Caki2 (cell line): ENCODE measurements around the gene ELL3. TPM values are rescaled to one million over a fixed set of nuclear protein-coding genes. Genes with fewer than 3 reads are reported as not detected.

Experiments used
- DNase-seq: peaks from one replicate; pipeline ENCODE4 v3.0.0-alpha.2; 2015; ENCODE audit warnings: low read depth
- in situ Hi-C: cut with HindIII; loops from 2 replicates; pipeline ENCODE4 v1.10.0; 2016; ENCODE audit warnings: low sequenced_read_pairs, low pct_unique_long_range_greater_than_20kb, mixed read lengths
- total RNA-seq: library from RNA; depleted of rRNA; stranded (reverse); fragments of >200 nt; shearing (Covaris generic); gene quantifications from 2 replicates; pipeline ENCODE4 v1.2.3, GENCODE V29; 2014; ENCODE audit warnings: low replicate concordance

Gene ELL3
- total RNA-seq, 1 experiment from 2014 or later = 8.1 TPM

GRCh38 chr15:43793647-43794046 is 16.9 kb upstream of the ELL3 start:
- in situ Hi-C loops = no loop called here
- DNase-seq = no peak

GRCh38 chr15:43792761-43793476 is 16.2 kb upstream of the ELL3 start:
- no peak for DNase-seq
- in situ Hi-C loops = no loop called here

GRCh38 chr15:43791993-43792760 is 15.4 kb upstream of the ELL3 start, which contains the start of gene SERF2:
Gene SERF2, plus strand, starts transcription at chr15:43792320. Its CDS starts 57 bp downstream, at chr15:43792377.
- DNase-seq = peak; percentile 99
- in situ Hi-C loops = no loop called here

- no peak for DNase-seq
- in situ Hi-C loops = no loop called here
Observed at GRCh38 chr15:43789409-43789808, 12.6 kb upstream of the ELL3 start.

- DNase-seq = no peak
- in situ Hi-C loops = no loop called here
Observed at GRCh38 chr15:43779016-43779415, 2.2 kb upstream of the ELL3 start.

DNA sequence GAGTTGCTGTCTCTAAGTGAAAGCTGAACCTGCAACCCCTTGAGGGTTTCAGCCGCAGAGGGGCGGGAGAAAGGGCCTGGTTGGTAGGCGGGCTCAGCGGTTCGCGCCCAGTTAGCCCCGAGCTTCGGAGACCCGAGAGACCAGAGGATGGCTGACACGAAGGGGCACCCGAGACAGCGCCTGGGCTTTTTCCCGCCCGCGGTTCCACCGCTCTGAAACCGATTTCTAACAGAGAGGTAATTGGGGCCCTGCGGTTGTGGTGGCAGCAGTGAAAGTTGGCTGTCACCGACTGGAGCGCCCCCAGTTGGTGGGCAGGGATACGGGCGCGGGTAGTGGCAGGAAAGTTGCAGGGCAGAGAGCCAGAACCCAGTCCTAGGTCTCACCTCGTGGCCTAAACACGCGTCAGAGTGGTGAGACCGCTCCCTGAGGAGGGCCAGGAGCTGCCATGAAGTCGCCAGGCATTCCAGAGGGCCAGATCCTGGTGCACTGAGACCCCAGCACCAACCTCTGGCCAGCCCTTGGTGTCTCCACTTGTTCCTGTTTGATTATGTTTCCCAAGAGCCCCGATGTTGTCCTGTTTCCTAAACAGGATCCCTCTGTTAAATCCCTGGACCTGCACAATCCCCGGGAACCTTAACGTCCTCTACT is 625 bp upstream of the ELL3 start:
- peak; percentile 84 for DNase-seq
- in situ Hi-C loops = no loop called here

GRCh38 chr15:43776101-43776717 is 557 bp downstream of the ELL3 start:
- DNase-seq = no peak
- in situ Hi-C loops = no loop called here

GRCh38 chr15:43775411-43775965 is 1.3 kb downstream of the ELL3 start:
- peak; percentile 61 for DNase-seq

GRCh38 chr15:43774062-43774461 is 2.7 kb downstream of the ELL3 start:
- in situ Hi-C loops = no loop called here
- DNase-seq = no peak

More at GRCh38 chr15:43775411-43775965, 1.3 kb downstream of the ELL3 start:
- in situ Hi-C loops = no loop called here

GRCh38 chr15:43772624-43773023 is 4.1 kb downstream of the ELL3 start:
- DNase-seq = no peak
- in situ Hi-C loops = no loop called here

GRCh38 chr15:43771816-43772215 is 5.0 kb downstream of the ELL3 start:
- in situ Hi-C loops = no loop called here

DNA sequence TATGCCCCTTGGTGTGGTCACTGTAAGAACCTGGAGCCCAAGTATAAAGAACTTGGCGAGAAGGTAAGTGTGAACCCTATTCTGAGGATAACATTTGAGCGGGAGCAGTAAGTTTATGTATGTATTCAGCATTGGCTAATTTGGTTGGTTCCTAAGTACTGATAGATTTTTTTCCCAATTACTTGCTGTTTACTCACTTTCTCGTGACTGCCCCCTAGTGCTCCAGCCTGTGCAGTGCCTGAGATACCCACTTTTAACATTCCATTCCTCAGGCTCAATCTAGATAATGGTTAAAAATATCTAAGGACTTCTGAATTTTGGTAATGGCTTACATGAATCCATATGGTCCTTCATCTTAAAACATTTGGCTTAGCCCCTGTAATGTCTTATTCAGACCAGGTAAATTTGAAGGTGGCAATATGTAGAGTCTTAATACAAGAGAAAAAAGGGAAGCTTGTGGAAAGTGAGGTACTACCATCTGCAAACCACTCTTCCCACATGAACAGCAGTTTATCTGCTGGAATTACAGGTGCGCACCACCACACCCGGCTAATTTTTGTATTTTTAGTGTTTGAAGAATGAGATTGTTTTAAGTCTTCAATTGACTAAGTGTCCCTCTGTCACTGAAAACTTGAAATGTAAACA is 7.1 kb downstream of the ELL3 start:
- peak; percentile 41 for DNase-seq
- in situ Hi-C loops = no loop called here

More at GRCh38 chr15:43771816-43772215, 5.0 kb downstream of the ELL3 start:
- DNase-seq = no peak

DNA sequence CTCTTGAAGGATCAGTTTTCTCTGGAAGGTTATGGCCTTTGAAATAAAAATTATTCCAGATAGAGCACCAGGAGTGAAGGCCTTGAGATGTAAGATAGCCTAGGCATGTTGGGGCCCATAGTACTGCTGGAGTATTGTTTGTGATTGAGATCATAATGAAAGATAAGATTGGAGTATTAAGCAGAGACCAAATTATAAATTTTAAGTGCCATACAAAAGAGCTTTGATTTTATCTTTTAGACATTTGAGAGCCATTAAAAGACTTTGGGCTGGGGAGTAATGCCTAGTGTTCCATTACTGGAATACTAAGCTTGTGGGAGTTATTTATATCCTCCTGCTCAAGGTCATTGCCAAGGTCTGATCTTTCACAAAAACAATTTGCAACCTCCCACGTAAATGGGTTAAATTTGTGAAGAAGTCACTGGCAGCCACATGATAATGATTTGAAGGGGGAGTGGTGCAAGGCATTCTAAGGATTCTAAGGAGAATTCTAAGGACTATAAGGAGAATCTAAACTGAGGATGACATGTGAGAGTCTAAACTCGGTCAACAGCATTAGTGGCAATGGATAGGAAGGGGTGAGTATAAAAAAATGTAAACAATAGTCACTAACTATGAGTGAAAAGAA is 12.8 kb downstream of the ELL3 start:
- in situ Hi-C loops = no loop called here
- DNase-seq = no peak

DNA sequence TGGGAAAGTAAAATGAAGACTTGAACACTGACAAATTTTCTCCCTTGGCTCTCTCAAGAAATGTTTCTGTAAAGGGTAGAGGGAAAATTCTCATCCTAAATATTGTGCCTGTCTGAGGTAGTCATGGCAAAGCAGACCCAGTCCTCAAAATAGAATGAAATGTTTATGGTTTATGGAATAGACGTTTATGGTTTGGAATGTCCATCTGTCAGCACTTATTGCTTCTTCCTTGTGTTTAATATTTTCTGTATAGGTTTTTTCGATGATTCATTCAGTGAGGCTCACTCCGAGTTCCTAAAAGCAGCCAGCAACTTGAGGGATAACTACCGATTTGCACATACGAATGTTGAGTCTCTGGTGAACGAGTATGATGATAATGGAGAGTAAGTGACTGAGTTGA is 13.9 kb downstream of the ELL3 start:
- in situ Hi-C loops = no loop called here
- no peak for DNase-seq

DNA sequence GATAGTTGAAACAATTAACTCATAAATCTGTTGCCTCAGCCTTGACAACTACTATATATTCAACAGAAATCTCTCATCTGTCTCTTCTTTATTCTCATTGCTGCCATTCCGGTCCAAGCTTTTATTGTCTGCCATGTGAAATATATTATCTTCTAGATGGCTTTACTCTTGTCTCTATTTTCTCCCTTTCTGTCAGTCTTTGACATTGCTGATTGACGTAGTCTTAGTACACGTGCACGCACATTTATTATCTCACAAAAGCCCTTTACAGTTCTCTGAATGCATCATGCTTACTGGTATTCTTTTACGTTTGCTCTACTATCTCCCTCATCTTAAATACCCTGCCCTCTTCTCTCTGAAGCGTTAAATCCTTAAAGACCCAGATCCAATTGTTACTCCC is 24.9 kb downstream of the ELL3 start:
- in situ Hi-C loops = loop anchor here (10.0 kb wide), 1 partner anchor 307 kb away; no protein-coding TSS in a partner anchor
- no peak for DNase-seq

- no peak for DNase-seq
- in situ Hi-C loops = loop anchor here (10.0 kb wide), 1 partner anchor 305 kb away; no protein-coding TSS in a partner anchor
Observed at GRCh38 chr15:43749690-43750345, 26.9 kb downstream of the ELL3 start.

DNA sequence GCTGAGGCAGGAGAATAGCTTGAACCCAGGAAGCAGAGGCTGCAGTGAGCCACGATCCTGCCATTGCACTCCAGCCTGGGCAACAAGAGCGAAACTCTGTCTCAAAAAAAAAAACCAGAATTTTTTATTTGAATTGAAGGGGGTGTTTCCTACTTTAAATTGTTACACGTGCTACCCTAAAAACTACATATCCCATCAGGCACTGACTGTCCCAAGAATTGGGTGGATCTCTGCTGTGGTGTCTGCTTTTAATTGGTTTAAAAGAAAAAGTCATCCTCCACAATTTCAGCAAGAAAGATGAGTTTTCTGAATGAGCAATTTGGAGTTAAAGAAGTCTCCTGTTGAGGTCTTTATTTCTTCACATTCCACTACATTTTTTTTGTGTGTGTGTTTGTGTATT is 28.4 kb downstream of the ELL3 start:
- DNase-seq = no peak
- in situ Hi-C loops = no loop called here
